Measurements from ENCODE around the gene VPS9D1. TPM values are rescaled to one million over a fixed set of nuclear protein-coding genes. Genes with fewer than 3 reads are reported as not detected.

The VPS9D1 gene
- total and polyA plus RNA-seq, 11 donors: 7.3 to 20.2 (median 11.0) TPM

DNA sequence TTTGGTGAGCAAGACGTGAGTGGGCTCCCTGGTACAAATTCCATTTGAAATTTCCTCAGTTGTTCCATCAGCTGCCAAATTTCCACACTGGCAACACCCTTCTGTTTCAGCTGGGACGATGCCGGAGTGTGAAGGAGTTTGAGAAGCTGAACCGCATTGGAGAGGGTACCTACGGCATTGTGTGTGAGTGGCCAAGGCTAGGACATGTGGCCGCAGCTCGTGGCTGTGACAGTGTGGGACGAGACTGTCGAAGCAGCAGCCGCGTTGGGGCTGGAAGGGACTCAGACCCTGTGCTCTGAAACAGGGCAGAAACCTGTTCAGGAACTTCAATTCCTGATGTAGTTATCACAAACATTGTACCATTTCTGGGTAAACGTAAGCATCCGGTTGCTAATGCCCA is 31.6 kb downstream of the VPS9D1 start:
- no peaks in the 10 kb centered on the region for H3K9me3 ChIP-seq
- peaks cover 0 to 51% (median 33%) of the 10 kb centered on the region in 9 donors for H3K36me3 ChIP-seq
- DNase-seq (no peak), ATAC-seq (no peak)
- H3K4me1 ChIP-seq: peaks cover 0 to 16% (median 8%) of the 10 kb centered on the region in 12 donors
- TF ChIP-seq POLR2A (IDR thresholded peaks at IDR 0.05): no peak
- TF ChIP-seq, protein P1, sequence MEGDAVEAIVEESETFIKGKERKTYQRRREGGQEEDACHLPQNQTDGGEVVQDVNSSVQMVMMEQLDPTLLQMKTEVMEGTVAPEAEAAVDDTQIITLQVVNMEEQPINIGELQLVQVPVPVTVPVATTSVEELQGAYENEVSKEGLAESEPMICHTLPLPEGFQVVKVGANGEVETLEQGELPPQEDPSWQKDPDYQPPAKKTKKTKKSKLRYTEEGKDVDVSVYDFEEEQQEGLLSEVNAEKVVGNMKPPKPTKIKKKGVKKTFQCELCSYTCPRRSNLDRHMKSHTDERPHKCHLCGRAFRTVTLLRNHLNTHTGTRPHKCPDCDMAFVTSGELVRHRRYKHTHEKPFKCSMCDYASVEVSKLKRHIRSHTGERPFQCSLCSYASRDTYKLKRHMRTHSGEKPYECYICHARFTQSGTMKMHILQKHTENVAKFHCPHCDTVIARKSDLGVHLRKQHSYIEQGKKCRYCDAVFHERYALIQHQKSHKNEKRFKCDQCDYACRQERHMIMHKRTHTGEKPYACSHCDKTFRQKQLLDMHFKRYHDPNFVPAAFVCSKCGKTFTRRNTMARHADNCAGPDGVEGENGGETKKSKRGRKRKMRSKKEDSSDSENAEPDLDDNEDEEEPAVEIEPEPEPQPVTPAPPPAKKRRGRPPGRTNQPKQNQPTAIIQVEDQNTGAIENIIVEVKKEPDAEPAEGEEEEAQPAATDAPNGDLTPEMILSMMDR (IDR thresholded peaks at IDR 0.05): no peak
- no peak overlapping the region for H3K27ac ChIP-seq
- intact Hi-C loops (cut with DNase I): no loop called here
- WGBS, 4 donors: 95 to 98% (median 95%) methylated on average over 13 of the region's 13 CpGs
- H3K4me3 ChIP-seq: no peak overlapping the region
- H3K27me3 ChIP-seq: no peaks in the 10 kb centered on the region

DNA sequence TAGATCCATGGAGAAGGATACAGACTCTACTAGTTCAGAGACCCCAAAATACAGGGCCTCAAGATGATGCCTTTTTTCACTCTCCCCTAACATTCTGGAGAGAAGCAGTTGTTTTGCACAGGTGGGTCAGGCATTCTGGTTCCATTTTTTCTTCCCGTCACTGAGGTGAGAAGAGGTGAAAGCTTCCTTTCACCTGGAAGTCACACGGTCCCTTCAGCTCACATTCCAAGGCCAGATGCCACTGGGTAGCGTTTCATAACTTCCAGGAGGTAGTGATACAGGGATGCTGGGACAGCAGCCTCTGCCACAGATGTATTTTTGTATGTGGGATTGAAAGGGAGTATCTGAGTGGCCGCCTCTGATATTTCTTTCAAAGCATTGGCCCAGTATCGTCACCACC is 32.3 kb downstream of the VPS9D1 start:
- Histone ChIP-seq H3K36me3 (peaks cover 0 to 44% (median 26%) of the 10 kb centered on the region in 9 donors), H3K9me3 (no peaks in the 10 kb centered on the region), H3K27ac (no peak overlapping the region), H3K4me3 (no peak overlapping the region), H3K27me3 (no peaks in the 10 kb centered on the region), H3K4me1 (peaks cover 0 to 16% (median 8%) of the 10 kb centered on the region in 12 donors)
- DNase-seq (peak in 1 of 5 donors; percentile 22), ATAC-seq (no peak)
- intact Hi-C loops (cut with DNase I): no loop called here
- TF ChIP-seq, protein P1 (IDR thresholded peaks at IDR 0.05): no peak
- TF ChIP-seq POLR2A (IDR thresholded peaks at IDR 0.05): no peak
- WGBS, 4 donors: 91 to 98% (median 93%) methylated on average over 5 of the region's 5 CpGs

DNA sequence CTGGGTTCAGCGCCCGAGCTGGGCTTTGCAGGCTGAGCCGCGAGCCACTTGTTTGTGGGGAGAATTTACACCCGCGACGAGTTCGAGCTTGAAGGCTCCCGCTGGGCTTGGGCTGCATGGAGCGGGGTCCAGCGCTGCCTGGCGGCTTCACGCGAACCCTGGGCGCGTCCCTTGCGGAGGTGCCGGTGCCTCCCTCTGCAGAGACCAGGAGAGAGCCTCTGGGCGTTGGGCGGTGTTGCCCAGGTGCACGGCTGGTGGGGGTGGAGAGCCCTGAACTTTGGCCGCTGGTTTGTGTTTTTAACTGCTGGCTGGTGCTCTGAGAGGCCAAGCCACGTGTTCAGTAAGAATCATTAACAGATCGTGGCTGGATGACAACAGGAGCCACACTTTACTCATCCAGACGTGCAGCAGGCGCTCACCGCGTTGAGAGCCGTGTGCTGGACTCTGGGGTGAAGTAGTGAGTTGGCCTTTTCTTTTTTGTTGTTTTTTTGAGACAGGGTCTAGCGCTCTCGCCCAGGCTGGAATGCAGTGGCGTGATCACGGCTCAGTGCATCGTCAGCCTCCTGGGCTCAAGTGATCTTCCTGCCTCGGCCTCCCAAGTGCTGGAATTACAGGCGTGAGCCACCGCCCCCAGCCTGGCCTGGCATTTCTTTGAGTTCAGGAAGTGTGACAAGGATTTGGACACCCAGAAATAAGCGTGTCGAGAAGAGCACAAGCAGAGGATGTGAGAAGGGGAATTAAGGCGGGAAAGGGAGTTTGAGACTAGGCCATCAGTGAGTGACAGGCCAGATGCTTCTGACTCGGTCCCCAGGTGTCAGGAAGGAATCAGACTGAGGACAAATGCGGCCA is 33.4 kb downstream of the VPS9D1 start:
- peak overlapping the region; percentile 84 to 98 (median 91) for H3K27ac ChIP-seq
- peak; percentile 16 to 29 (median 22) for ATAC-seq
- TF ChIP-seq, protein P1 (IDR thresholded peaks at IDR 0.05): no peak

DNA sequence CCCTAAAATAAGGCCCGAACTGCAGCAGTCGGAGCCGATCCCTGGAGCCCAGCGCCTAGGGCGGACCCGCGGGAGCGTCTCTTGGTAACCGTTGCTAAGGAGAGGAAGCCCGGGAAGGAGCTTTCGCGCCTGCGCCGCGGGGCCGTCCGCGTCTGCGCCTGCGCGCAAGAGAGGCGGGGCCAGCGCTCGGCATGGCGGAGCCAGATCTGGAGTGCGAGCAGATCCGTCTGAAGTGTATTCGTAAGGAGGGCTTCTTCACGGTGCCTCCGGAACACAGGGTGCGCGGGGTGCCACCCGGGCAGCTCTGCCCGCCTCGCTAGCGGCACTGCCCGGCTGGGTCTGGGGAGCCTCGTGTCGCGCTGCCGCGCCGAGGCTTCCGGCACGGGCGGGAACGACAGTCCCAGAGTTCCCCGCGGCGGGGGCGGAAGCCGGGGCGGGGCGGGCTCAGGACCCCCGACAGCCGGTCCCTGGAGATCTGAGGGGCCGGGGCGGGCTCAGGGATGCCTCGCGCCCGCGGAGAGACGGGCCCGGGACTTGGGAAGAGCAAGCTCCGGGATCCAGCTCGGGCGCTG is 34.1 kb downstream of the VPS9D1 start, which contains the start of gene CDK10:
Gene CDK10, plus strand, starts transcription at position 170 of the 572 bp plus-strand sequence. Its CDS starts 22 bp downstream, at position 192.
- H3K27me3 ChIP-seq: no peaks in the 10 kb centered on the region
- 0 to 1% (median 0%) methylated on average over 3 to 67 of the region's 67 CpGs for WGBS, 4 donors
- DNase-seq (peak; percentile 89 to 95 (median 91)), ATAC-seq (peak; percentile 87 to 97 (median 96))
- peak in 1 of 2 donors; percentile 85 for TF ChIP-seq POLR2A (IDR thresholded peaks at IDR 0.05)
- TF ChIP-seq, protein P1 (IDR thresholded peaks at IDR 0.05): no peak
- peak within 1 kb of the TSS; percentile 84 to 98 (median 91) for H3K27ac ChIP-seq
- no peaks in the 10 kb centered on the region for H3K9me3 ChIP-seq
- peaks cover 0 to 26% (median 9%) of the 10 kb centered on the region in 9 donors for H3K36me3 ChIP-seq
- H3K4me3 ChIP-seq: peak within 1 kb of the TSS; percentile 66 to 99 (median 84)
- intact Hi-C loops (cut with DNase I): no loop called here
- peaks cover 0 to 16% (median 8%) of the 10 kb centered on the region in 12 donors for H3K4me1 ChIP-seq

More for the DNA sequence above, 33.4 kb downstream of the VPS9D1 start:
- Histone ChIP-seq H3K36me3 (peaks cover 0 to 33% (median 17%) of the 10 kb centered on the region in 9 donors), H3K27me3 (no peaks in the 10 kb centered on the region), H3K9me3 (no peaks in the 10 kb centered on the region), H3K4me1 (peaks cover 0 to 16% (median 8%) of the 10 kb centered on the region in 12 donors), H3K4me3 (peak overlapping the region; percentile 66 to 99 (median 84))
- no peak for DNase-seq
- 11 to 25% (median 14%) methylated on average over 21 to 42 of the region's 42 CpGs for WGBS, 4 donors
- intact Hi-C loops (cut with DNase I): no loop called here
